T-helper 9 cell (primary cell): ENCODE results near the gene TP63.
"Not testable (repeated sequence)": the region's sequence is repeated elsewhere in the genome, so short reads cannot be mapped to it uniquely, and the experiment has no call there.

Experiments
- DNase-seq: peaks from one replicate; pipeline ENCODE4 v3.0.0-alpha.2; 2020

Gene TP63

DNA sequence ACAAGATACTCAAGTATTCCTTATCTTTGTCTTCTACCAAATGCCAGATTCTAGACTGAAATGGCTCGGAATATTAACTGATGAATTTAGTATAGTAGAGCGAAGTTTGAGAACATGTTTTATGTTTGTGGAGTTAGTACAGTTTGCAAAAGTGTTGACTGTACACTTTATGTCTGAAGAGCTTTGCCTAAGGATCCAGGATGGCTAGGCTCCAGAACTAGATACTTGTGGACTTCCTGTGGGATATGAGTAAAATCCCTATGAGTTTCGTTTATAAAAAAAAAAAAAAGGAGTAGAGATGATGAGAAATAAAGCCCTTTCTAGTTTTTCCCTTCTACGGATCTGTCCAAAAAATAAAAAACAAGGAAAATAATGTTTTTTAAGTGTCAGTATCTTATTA is 96.7 kb downstream of the TP63 start:
- no peak for DNase-seq

GRCh38 chr3:189728915-189729314 is 97.7 kb downstream of the TP63 start:
- no peak for DNase-seq

DNA sequence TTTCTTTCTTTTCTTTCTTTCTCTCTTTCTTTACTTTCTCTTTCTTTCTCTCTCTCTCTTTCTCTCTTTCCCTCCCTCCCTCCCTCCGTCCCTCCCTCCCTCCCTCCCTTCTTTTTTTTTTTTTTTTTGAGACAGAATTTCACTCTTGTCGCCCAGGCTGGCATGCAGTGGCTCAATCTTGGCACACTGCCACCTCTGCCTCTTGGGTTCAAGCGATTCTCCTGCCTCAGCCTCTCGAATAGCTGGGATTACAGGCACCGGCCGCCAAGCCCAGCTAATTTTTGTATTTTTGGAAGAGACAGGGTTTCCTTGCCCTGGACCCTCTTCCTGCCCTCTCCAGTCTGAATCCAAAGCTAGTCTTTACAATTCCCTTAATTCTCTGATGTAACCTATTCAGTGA is 102.9 kb downstream of the TP63 start:
- no peak for DNase-seq

- no peak for DNase-seq
Observed at GRCh38 chr3:189735913-189736312, 104.7 kb downstream of the TP63 start.

GRCh38 chr3:189737071-189737470 is 105.9 kb downstream of the TP63 start:
- DNase-seq, result no peak

DNA sequence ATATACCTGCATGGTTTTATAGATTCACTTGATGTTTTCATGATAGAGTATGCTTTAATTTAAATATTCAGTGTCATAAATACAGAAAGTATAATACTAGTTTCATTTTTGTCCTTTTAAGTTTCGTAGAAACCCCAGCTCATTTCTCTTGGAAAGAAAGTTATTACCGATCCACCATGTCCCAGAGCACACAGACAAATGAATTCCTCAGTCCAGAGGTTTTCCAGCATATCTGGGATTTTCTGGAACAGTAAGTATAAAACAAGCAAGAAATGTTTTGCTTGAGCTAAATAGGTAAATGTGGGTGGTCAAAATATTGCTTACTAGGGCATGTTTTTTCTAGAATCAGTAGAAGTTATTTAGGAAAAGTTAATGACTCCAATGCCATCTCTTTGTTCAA is 106.4 kb downstream of the TP63 start:
- DNase-seq, result no peak

DNA sequence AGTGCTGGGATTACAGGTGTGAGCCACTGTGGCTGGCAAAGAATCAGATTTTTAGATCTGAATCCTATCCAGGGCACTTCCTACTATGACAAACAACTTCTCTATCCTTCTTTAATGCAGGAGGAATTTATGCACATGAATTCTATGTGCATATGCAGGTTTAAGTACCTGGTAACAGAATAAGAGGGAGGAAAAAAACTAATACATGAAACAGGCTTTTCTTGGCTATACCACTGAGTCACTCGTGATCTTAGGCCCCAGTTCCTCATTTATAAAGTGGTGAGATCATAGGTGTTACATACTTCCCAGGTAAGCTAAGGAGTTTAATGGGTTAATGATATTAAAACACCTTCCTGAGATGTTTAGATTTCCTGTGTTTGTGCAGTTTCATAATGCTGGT is 108.2 kb downstream of the TP63 start:
- no peak for DNase-seq

DNA sequence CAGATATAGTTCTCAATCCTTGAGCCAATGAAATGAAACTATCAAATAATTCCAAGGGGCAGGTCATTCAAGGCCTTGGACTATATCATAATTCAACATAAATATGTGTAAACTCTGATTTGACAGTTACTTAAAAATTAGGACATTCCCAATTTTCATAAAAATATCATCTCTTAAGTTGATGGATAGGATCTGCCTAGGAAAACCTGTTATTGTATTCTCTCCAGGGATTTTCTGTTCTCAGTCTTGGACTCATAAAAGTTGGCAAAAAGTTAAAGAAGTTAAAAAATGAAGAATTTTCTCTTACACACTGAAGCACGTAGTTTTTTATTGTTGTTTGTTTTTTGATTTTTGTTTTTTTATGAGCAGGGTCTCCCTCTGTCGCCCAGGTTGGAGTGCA is 109.0 kb downstream of the TP63 start:
- no peak for DNase-seq

DNA sequence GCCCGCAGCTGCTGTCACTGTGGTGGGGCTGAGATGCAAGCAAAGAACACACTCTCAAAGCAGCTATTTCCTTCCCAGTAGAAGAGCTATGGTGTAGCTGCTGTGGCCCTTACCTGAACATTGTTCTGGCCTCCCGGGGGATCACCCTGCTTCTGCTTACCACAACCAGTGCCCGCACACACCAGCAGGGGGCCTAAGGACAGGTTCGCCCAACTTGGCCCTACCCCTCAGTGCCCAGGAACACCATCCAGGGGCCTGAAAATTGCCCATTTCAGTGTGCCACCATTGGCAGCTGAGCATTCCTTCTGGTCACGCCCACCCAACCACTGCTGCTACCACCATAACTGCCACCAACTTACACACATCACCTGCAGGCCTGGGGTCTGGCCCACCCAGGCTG is 113.0 kb downstream of the TP63 start:
- no peak for DNase-seq

DNA sequence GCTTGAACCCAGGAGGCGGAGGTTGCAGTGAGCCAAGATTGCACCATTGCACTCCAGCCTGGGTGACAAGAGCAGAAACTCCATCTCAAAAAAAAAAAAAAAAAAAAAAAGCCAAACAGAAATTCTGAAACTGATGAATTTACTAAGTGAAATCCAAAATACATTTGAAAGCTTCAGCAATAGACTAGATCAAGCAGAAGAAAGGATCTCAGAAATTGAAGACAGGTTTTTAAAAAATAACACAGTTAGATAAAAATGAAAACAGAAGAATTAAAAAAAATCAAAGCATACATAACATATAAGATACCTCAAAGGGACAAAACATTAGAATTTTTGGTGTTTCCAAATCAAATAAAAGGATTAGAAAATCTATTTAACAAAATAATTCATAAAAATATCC is 114.4 kb downstream of the TP63 start:
- no peak for DNase-seq

DNA sequence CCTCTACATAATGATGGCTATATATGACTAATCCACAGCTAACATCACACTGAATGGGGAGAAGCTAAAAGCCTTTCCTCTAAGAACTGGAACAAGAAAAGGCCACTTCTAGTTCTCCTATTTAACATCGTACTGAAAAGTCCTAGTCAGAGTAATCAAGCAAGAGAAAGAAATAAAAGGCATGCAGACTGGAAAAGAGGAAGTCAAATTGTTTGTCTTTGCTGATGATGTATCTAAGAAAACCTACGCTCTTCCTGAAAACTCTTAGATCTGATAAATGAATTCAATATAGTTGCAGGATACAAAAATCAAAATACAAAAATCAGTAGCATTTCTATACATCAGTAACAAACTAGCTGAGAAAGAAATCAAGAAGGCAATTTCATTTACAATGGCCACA is 116.9 kb downstream of the TP63 start:
- no peak for DNase-seq

DNA sequence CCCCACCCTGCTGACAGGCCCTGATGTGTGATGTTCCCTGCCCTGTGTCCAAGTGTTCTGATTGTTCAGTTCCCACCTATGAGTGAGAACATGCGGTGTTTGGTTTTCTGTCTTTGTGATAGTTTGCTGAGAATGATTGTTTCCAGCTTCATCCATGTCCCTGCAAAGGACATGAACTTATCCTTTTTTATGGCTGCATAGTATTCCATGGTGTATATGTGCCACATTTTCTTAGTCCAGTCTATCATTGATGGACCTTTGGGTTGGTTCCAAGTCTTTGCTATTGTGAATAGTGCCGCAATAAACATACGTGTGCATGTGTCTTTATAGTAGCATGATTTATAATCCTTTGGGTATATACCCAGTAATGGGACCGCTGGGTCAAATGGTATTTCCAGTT is 119.8 kb downstream of the TP63 start:
- DNase-seq, result not testable (repeated sequence)

DNA sequence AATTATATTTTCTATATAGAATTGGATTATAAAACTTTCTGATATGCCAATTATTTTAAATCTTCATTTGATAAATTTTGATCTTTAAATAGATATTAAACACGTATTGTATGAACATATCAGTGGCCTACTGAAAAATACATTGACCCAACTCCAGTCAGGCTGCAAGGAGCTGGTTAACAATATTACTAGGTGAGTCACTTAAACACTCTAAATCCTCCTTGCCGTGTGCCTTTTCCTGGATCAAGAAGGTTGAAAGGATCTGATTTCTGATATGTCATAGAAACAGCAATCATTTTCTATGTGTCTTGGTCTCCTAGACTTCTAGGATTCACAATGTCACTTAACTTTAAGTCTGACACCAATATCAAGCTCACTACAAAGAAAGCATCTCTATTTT is 123.2 kb downstream of the TP63 start:
- no peak for DNase-seq

DNA sequence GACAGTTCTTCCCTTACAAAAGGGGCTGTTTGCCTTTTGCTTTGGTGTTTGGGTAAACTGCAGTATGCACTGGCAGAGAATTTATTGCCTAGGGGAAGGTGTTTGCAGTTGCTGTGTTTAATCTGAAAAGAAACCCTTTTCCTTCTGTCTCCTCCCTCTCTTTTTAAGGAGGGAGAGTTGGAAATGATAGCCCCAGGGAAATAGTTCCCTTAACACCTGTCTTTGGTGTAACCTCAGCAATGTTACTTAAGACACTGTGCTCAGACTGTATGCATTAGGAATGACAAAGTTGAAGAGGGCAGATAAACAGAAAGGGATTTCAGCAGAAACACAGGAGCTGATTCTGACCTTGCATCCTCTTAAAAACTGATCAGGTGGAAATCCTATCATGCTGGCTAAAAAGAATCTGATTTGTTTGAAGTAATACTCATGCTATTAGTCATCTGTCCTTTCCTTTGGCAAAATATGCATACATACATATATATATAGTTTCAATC is 125.4 kb downstream of the TP63 start:
- no peak for DNase-seq

- DNase-seq, result no peak
Observed at GRCh38 chr3:189758186-189758585, 127.0 kb downstream of the TP63 start.

GRCh38 chr3:189766416-189766815 is 135.2 kb downstream of the TP63 start:
- no peak for DNase-seq

DNA sequence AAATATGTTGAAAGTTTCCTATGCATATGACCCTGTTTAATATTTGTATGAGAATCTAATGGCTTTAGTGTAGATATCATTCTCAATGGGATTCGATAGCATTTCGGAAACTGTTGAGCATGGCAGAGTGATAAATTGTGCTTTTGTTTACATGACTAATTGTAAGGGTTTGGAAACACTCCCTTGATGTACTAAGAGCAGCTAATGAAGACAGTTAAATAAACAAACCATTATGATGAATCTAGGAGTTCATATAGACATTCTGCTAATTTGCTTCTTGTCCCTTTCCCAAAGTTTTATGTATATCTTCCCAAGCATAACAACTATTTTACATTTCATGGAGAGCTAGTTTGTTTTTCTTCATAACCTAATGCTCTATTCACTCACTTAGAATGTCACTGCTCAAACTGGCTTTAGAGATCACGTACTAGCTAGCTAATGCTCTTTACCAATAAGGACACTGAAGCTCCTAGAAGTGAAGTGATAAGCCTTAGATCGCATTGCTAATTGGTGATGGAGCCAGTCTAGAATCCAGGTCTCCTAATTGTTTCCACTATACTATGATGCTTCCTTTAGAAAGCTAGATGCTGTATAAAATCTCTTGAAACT is 140.8 kb downstream of the TP63 start:
- no peak for DNase-seq

DNA sequence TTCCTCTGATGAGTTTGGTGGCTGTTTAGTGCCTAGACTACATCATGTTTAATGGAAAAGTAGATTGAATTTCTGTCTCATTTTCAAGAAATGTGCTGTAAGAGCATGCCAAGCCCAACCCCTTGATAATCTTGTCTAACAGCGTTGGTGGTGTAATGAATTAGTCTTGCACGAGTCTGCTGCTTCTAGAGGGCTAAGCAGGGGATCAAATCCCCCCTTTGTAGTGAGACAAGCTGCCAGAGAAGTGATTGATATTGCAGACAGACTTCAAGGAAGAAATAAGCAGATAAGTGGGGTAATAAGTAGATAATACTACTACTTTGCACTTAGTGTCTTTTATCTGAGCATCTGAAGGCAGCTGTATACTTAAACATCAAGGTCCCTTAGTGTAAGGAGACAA is 141.4 kb downstream of the TP63 start:
- no peak for DNase-seq

- DNase-seq, result no peak
Observed at GRCh38 chr3:189773056-189773455, 141.9 kb downstream of the TP63 start.

DNA sequence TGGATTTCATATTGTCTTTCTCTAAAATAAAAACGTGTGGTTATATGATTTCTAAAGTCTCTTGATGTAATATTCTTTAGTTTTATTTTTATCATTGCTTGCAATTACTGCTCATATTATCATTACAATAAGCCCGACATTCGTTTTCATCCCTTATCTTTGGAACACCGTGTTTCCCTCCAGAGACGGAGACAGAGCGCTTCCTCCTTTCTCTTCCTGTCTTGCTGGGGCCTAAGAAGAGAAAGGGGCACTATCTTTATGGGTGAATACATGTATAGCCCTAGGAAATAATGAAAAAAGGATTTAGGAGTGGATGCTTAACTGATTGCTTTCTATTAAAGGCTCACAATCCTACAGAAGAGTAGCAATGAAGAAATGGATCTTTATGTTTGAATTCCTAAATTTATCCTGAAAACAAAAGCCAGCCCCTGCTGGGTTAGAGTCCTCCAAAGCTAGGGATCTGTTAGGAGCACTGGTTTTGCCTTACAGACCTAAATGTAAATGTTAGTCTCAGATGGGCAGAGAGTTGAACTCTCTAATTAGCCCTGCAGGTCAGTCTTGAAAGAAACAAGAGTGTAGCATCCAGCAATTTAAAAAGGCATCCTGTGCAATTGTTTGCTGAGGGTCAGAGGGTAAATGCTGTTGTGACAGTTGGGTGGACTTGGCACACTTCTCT is 145.1 kb downstream of the TP63 start:
- no peak for DNase-seq

GRCh38 chr3:189778340-189778950 is 147.3 kb downstream of the TP63 start:
- no peak for DNase-seq

GRCh38 chr3:189779166-189779565 is 148.0 kb downstream of the TP63 start:
- no peak for DNase-seq

- no peak for DNase-seq
Observed at GRCh38 chr3:189780546-189781270, 149.5 kb downstream of the TP63 start.

DNA sequence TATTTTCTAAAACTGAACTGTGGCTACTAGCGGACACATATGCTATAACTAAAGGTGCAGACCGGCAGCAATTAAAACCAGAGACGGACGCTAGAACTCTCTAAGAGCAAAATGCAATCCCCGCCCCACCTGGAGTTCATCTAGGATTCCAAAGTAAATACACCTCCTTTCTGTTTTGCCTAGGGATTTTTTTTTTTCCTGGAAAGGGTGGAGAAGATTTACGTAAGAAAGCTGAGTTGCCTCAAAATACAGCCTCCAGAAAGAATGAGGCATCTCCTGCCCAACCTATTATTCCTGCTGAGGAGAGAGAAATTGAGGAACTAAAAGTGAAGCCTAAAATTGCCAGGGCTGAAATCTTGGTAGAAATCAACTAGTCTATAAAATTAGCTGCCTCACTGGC is 150.2 kb downstream of the TP63 start:
- no peak for DNase-seq
